WTC11 (cell line): Measurements from ENCODE around the gene OTOG. TPM values are rescaled to one million over a fixed set of nuclear protein-coding genes. Genes with fewer than 3 reads are reported as not detected.

Experiments used
- ATAC-seq: fragments of 200-7000 bp; cut with Tn5 transposase; 2 replicates; pipeline ENCODE4 v1.10.0; 2021; ENCODE audit warnings: mild to moderate bottlenecking, moderate library complexity
- CTCF ChIA-PET: fragments of 300-600 bp; sonication (Branson Sonifier 250); formaldehyde crosslinking; loops from one replicate; lab custom pipeline; 2021; ENCODE audit warnings: antibody characterized with exemption; lab: Charles Lee
- POLR2A ChIA-PET: fragments of 350-600 bp; sonication (Branson Sonifier 250); formaldehyde crosslinking; loops from one replicate; lab custom pipeline; 2021; ENCODE audit warnings: antibody characterized with exemption; lab: Charles Lee
- DNase-seq: peaks from one replicate; pipeline ENCODE4 v3.0.0; 2021; ENCODE audit warnings: low spot score
- H3K27ac Mint-ChIP-seq: 2 replicates; pipeline ENCODE4 v1.8.0; 2021; ENCODE audit warnings: mixed read lengths
- H3K27me3 Mint-ChIP-seq: 2 replicates; pipeline ENCODE4 v1.8.0; 2021; ENCODE audit warnings: low read depth, mild to moderate bottlenecking, moderate library complexity, mixed read lengths
- H3K36me3 Mint-ChIP-seq: 2 replicates; pipeline ENCODE4 v1.8.0; 2021; ENCODE audit warnings: mixed read lengths
- H3K4me1 Mint-ChIP-seq: 2 replicates; pipeline ENCODE4 v1.8.0; 2022; ENCODE audit warnings: mixed read lengths
- H3K4me3 Mint-ChIP-seq: 2 replicates; pipeline ENCODE4 v1.8.0; 2021; ENCODE audit warnings: mild to moderate bottlenecking, moderate library complexity, mixed read lengths
- H3K9me3 Mint-ChIP-seq: 2 replicates; pipeline ENCODE4 v1.8.0; 2021; ENCODE audit warnings: mixed read lengths
- CTCF ChIP-seq: fragments of 200-600 bp; IDR thresholded peaks from 2 replicates; pipeline ENCODE4 v1.8.0; 2022; ENCODE audit warnings: antibody characterized with exemption
- E2F1 ChIP-seq: sonication (generic); formaldehyde crosslinking; IDR thresholded peaks from 2 replicates; pipeline ENCODE4 v1.8.0; 2022; ENCODE audit warnings: mild to moderate bottlenecking, missing genetic modification reagents
- E2F5 ChIP-seq: sonication (generic); formaldehyde crosslinking; IDR thresholded peaks from 2 replicates; pipeline ENCODE4 v1.8.1; 2022; ENCODE audit warnings: mild to moderate bottlenecking, moderate library complexity, missing genetic modification reagents
- FOXP1 ChIP-seq: sonication (generic); formaldehyde crosslinking; IDR thresholded peaks from 2 replicates; pipeline ENCODE4 v1.8.0; 2022; ENCODE audit warnings: missing genetic modification reagents, mild to moderate bottlenecking, moderate library complexity, borderline replicate concordance
- FOXP4 ChIP-seq: sonication (generic); formaldehyde crosslinking; IDR thresholded peaks from 2 replicates; pipeline ENCODE4 v1.8.0; 2022; ENCODE audit warnings: mild to moderate bottlenecking, missing genetic modification reagents
- HMGXB4 ChIP-seq: sonication (generic); formaldehyde crosslinking; IDR thresholded peaks from 2 replicates; pipeline ENCODE4 v1.8.1; 2023; ENCODE audit warnings: mild to moderate bottlenecking, moderate library complexity, missing genetic modification reagents
- IRF2 ChIP-seq: sonication (generic); formaldehyde crosslinking; IDR thresholded peaks from 2 replicates; pipeline ENCODE4 v1.8.0; 2022; ENCODE audit warnings: low read depth, missing genetic modification reagents, borderline replicate concordance
- PRDM15 ChIP-seq: sonication (generic); formaldehyde crosslinking; IDR thresholded peaks from 2 replicates; pipeline ENCODE4 v1.8.0; 2022; ENCODE audit warnings: missing genetic modification reagents
- SMAD4 ChIP-seq: sonication (generic); formaldehyde crosslinking; IDR thresholded peaks from 2 replicates; pipeline ENCODE4 v1.8.0; 2022; ENCODE audit warnings: mild to moderate bottlenecking, missing genetic modification reagents
- ZNF121 ChIP-seq: sonication (generic); formaldehyde crosslinking; IDR thresholded peaks from 2 replicates; pipeline ENCODE4 v1.8.0; 2023; ENCODE audit warnings: missing genetic modification reagents
- ZNF416 ChIP-seq: fragments of 250-450 bp; sonication (Bioruptor Pico); IDR thresholded peaks from 2 replicates; pipeline ENCODE4 v1.9.0; 2021; ENCODE audit warnings: mild to moderate bottlenecking, inconsistent platforms
- total RNA-seq: library from RNA; stranded (reverse); gene quantifications from 3 replicates; pipeline ENCODE4 v1.2.3, GENCODE V29; 2021
- TF ChIP-seq, protein P1 (sequence below): fragments of 250-450 bp; sonication (Bioruptor Pico); IDR thresholded peaks from 2 replicates; pipeline ENCODE4 v1.9.0; 2021; ENCODE audit warnings: moderate library complexity, mild to moderate bottlenecking, inconsistent platforms, borderline replicate concordance

OTOG gene
- total RNA-seq, 1 experiment from 2014 or later, result 1.4 TPM

GRCh38 chr11:17597770-17598169 is 50.7 kb downstream of the OTOG start (continued):
- TF ChIP-seq ZNF416 (CRISPR knock-in tag) (no peak), E2F5 (CRISPR knock-in tag) (no peak)

DNA sequence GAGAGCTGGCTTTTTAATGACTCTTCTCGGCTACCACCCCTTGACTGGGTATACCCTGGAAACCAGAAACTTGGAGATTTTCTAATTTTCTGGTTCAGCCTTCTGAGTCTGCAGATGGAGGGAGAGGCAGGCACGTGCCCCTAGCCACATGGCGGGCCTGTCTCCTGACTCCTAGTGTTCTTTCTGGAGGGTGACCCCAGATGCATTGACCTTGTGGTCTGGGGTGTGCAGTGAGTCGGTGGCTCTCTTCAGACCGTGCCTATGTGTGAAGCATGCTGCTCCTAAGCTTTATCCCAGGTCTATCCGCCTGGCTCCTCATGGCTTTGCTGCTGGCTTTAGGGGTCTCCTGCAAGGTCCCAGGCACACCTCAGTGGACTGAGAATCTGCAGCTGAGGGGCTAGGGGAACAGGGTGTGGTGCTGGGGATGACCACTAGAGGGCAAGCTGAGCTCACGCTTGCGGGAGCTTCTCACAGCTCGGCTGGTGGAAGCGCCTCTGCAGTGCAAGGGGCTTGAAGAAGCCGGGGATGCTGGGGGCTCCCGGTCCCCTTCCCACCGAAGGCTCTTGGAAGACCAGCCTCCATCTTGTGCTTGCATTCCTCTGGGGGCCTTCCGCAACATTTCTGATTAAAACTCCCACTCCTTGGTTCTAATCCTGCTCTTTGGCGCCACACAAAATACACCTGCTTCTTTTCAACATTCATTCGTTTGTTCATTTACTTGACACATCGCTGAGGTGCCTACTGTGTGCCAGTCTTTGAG is 51.8 kb downstream of the OTOG start:
- DNase-seq, result peak; percentile 94
- TF ChIP-seq FOXP4 (CRISPR knock-in tag) (no peak), SMAD4 (CRISPR knock-in tag) (no peak), ZNF121 (CRISPR knock-in tag) (peak; percentile 35; the same call in 1 of the 2 replicates), CTCF (peak; percentile 95), PRDM15 (no peak), HMGXB4 (CRISPR knock-in tag) (no peak), E2F1 (CRISPR knock-in tag) (no peak), FOXP1 (CRISPR knock-in tag) (no peak), IRF2 (CRISPR knock-in tag) (no peak)
- TF ChIP-seq, protein P1, sequence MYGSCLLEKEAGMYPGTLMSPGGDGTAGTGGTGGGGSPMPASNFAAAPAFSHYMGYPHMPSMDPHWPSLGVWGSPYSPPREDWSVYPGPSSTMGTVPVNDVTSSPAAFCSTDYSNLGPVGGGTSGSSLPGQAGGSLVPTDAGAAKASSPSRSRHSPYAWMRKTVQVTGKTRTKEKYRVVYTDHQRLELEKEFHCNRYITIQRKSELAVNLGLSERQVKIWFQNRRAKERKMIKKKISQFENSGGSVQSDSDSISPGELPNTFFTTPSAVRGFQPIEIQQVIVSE (CRISPR knock-in tag), result no peak
- ChIA-PET POLR2A (no interaction called here), CTCF (interaction anchor here (0.5 to 5.9 kb wide), 39 partner anchors 9 to 380 kb away, joined by 3 to 108 read pairs (median 5); partner anchors contain the start of genes KCNC1, MYOD1 and OTOG)
- Mint-ChIP-seq H3K4me3 (no peak overlapping the region), H3K9me3 (peaks cover 18% of the 10 kb centered on the region), H3K27me3 (peaks cover 7% of the 10 kb centered on the region), H3K36me3 (peaks cover 9% of the 10 kb centered on the region; the same call in 1 of the 2 replicates), H3K4me1 (peaks cover 6% of the 10 kb centered on the region), H3K27ac (no peak overlapping the region)
- ATAC-seq, result peak; percentile 95
